B cell (primary cell): ENCODE data around the gene WDR76. TPM values are rescaled to one million over a fixed set of nuclear protein-coding genes. Genes with fewer than 3 reads are reported as not detected.
A peak's percentile ranks its signal among the peaks of the same experiment; 100 is the strongest.
"Not testable (repeated sequence)": the region's sequence is repeated elsewhere in the genome, so short reads cannot be mapped to it uniquely, and the experiment has no call there.

Source experiments
- ATAC-seq: fragments of 200-7000 bp; cut with Tn5 transposase; one replicate; pipeline ENCODE4 v1.10.0; 2021; ENCODE audit warnings: low read depth, mild to moderate bottlenecking, moderate number of reproducible peaks, moderate library complexity
- CTCF ChIA-PET: fragments of 350-600 bp; sonication (Branson Sonifier 250); formaldehyde crosslinking; loops from one replicate; lab custom pipeline; 2021; ENCODE audit warnings: antibody characterized with exemption, inconsistent platforms; lab: Charles Lee
- POLR2A ChIA-PET: fragments of 350-600 bp; sonication (Branson Sonifier 250); formaldehyde crosslinking; loops from one replicate; lab custom pipeline; 2021; ENCODE audit warnings: antibody characterized with exemption; lab: Charles Lee
- DNase-seq: peaks from one replicate; pipeline ENCODE4 v3.0.0; 2013
- H2AFZ ChIP-seq: 2 replicates; pipeline ENCODE4 v1.6.1; 2012; ENCODE audit warnings: mild to moderate bottlenecking, low read depth, low read length; ENCODE audit not compliant: insufficient read depth, poor library complexity, severe bottlenecking
- H3K27ac ChIP-seq, 2 donors: 1 replicate in 1 of 2; 2 replicates in 1 of 2; pipeline ENCODE4 v1.5.1; 2012 to 2013; ENCODE audit warnings: low read length in 2 of 2, mild to moderate bottlenecking in 2 of 2, moderate library complexity in 1 of 2
- H3K27me3 ChIP-seq, 4 experiments: fragments of 200-600 bp in 1 of 4; sonication (generic) in 1 of 4; replicated peaks in 1 of 4; 1 replicate in 2 of 4; 2 replicates in 2 of 4; pipeline versions ENCODE4 v1.6.1 to v1.7.0; 2013 to 2016; ENCODE audit warnings: low read length in 3 of 4, mild to moderate bottlenecking in 2 of 4, mixed read lengths in 1 of 4, moderate library complexity in 1 of 4; ENCODE audit not compliant: insufficient read depth in 4 of 4, control insufficient read depth in 3 of 4; ENCODE audit errors: control extremely low read depth in 1 of 4
- H3K36me3 ChIP-seq, 2 experiments: replicated peaks in 1 of 2; 1 replicate in 1 of 2; 2 replicates in 1 of 2; pipeline versions ENCODE4 v1.6.1 to v1.7.1; 2013; ENCODE audit warnings: low read length in 1 of 2; ENCODE audit not compliant: insufficient read depth in 2 of 2, control insufficient read depth in 1 of 2; ENCODE audit errors: control extremely low read depth in 1 of 2, extremely low read depth in 1 of 2
- H3K4me1 ChIP-seq, 2 donors: fragments of 200-600 bp in 1 of 2; sonication (generic) in 1 of 2; 1 replicate in 1 of 2; 2 replicates in 1 of 2; pipeline versions ENCODE4 v1.5.1 to v1.6.1; 2013 to 2017; ENCODE audit warnings: low read length in 2 of 2; ENCODE audit not compliant: control insufficient read depth in 2 of 2, insufficient read depth in 2 of 2
- H3K4me2 ChIP-seq: replicated peaks from 2 replicates; pipeline ENCODE3; 2012; ENCODE audit warnings: mild to moderate bottlenecking, low read depth, low read length; ENCODE audit not compliant: poor library complexity, severe bottlenecking
- H3K4me3 ChIP-seq, 5 experiments: fragments of 200-600 bp in 1 of 5; sonication (generic) in 1 of 5; 1 replicate in 3 of 5; 2 replicates in 2 of 5; pipeline versions ENCODE4 v1.5.1 to v1.7.0; 2011 to 2016; ENCODE audit warnings: low read length in 4 of 5, mild to moderate bottlenecking in 4 of 5, low read depth in 2 of 5, control low read depth in 1 of 5, moderate library complexity in 1 of 5; ENCODE audit not compliant: insufficient read depth in 1 of 5; ENCODE audit errors: control extremely low read depth in 1 of 5, extremely low read depth in 1 of 5
- H3K79me2 ChIP-seq: fragments of 200-600 bp; sonication (generic); one replicate; pipeline ENCODE4 v1.6.0; 2016; ENCODE audit warnings: low read length; ENCODE audit not compliant: control insufficient read depth, insufficient read depth
- H3K9ac ChIP-seq: fragments of 200-600 bp; sonication (generic); 2 replicates; pipeline ENCODE4 v1.6.1; 2017; ENCODE audit warnings: mild to moderate bottlenecking, low read length, moderate library complexity
- H3K9me3 ChIP-seq, 3 donors: one replicate each; pipeline versions ENCODE4 v1.6.1 to v1.7.1; 2013; ENCODE audit warnings: low read length in 2 of 3; ENCODE audit not compliant: control insufficient read depth in 2 of 3, insufficient read depth in 1 of 3; ENCODE audit errors: control extremely low read depth in 1 of 3
- H4K20me1 ChIP-seq: 2 replicates; pipeline ENCODE4 v1.6.0; 2012; ENCODE audit warnings: mild to moderate bottlenecking, low read length; ENCODE audit not compliant: insufficient read depth, control insufficient read depth, poor library complexity, severe bottlenecking
- H3K27ac Mint-ChIP-seq: one replicate; pipeline ENCODE4 v1.8.0; 2021; ENCODE audit warnings: mixed read lengths
- H3K27me3 Mint-ChIP-seq: one replicate; pipeline ENCODE4 v1.8.0; 2021; ENCODE audit warnings: mixed read lengths
- H3K4me1 Mint-ChIP-seq: one replicate; pipeline ENCODE4 v1.8.0; 2021; ENCODE audit warnings: mixed read lengths
- H3K4me3 Mint-ChIP-seq: one replicate; pipeline ENCODE4 v1.8.0; 2021; ENCODE audit warnings: mixed read lengths
- H3K9me3 Mint-ChIP-seq: one replicate; pipeline ENCODE4 v1.8.0; 2022; ENCODE audit warnings: mixed read lengths; ENCODE audit not compliant: insufficient read depth
- CTCF ChIP-seq: fragments of 200-600 bp; IDR thresholded peaks from one replicate; pipeline ENCODE4 v1.8.0; 2022; ENCODE audit warnings: antibody characterized with exemption, mild to moderate bottlenecking
- EZH2 ChIP-seq: IDR thresholded peaks from 2 replicates; pipeline ENCODE4 v1.6.1; 2012; ENCODE audit warnings: borderline replicate concordance, low read depth, mild to moderate bottlenecking, moderate library complexity, low read length; ENCODE audit not compliant: insufficient read depth, poor library complexity, severe bottlenecking
- WGBS: methylation state at CpG from one replicate; pipeline ENCODE4 v1.1.5; 2013; ENCODE audit warnings: missing lambda C conversion rate; ENCODE audit not compliant: insufficient coverage; 5-methylcytosine and 5-hydroxymethylcytosine counted together
- intact Hi-C: fragments of 100-400 bp; cut with micrococcal nuclease; formaldehyde crosslinking; loops from one replicate; pipeline ENCODE4 v1.10.0; 2022
- polyA plus RNA-seq: library from polyadenylated mRNA; depleted of rRNA; stranded (reverse); fragments of >200 nt; gene quantifications from 2 replicates; pipeline ENCODE4 v1.2.3, GENCODE V29; 2012
- total RNA-seq, 2 donors: library from RNA; stranded (reverse); fragments of 120-200 nt in 1 of 2; gene quantifications; 1 replicate in 1 of 2; 2 replicates in 1 of 2; pipeline versions ENCODE4 v1.2.3 to v1.2.4, GENCODE V29; 2013 to 2022

The WDR76 gene
- total and polyA plus RNA-seq, 2 donors (not counting 1 experiment from before 2014, with no cell fraction given) = 1.9 to 12.7 TPM

- POLR2A ChIA-PET = interaction anchor here (0.5 to 1.3 kb wide), 9 partner anchors 12 to 80 kb away, joined by 3 to 11 read pairs (median 6); partner anchors contain the start of genes ELL3, HYPK and SERINC4
- peak within 1 kb of the TSS; percentile 98 for H3K27ac Mint-ChIP-seq
- peak within 1 kb of the TSS; percentile 99 for H3K4me3 Mint-ChIP-seq
- peak within 1 kb of the TSS; percentile 94 to 95 for H3K27ac ChIP-seq
- H3K27me3 Mint-ChIP-seq = no peaks in the 10 kb centered on the region
- H3K36me3 ChIP-seq = peaks cover 1 to 3% of the 10 kb centered on the region in 2 experiments
- no peaks in the 10 kb centered on the region for H3K9me3 Mint-ChIP-seq
- peak within 1 kb of the TSS; percentile 98 for H3K9ac ChIP-seq
- intact Hi-C loops = loop anchor here (1.0 to 5.0 kb wide), 8 partner anchors 15 to 713 kb away; partner anchors contain the start of genes CTDSPL2, EIF3J, ELL3 and HYPK
- ATAC-seq = peak; percentile 84
- no peaks in the 10 kb centered on the region for H3K27me3 ChIP-seq
- TF ChIP-seq EZH2 (no peak), CTCF (no peak)
- CTCF ChIA-PET = interaction anchor here (0.8 to 1.8 kb wide), 7 partner anchors 15 to 68 kb away, joined by 3 to 6 read pairs (median 5); partner anchors contain the start of genes ELL3, HYPK and SERINC4
- peak within 1 kb of the TSS; percentile 89 for H3K4me2 ChIP-seq
- H3K4me1 Mint-ChIP-seq = peaks cover 57% of the 10 kb centered on the region
- peaks cover 25 to 43% of the 10 kb centered on the region in 2 donors for H3K4me1 ChIP-seq
- peak within 1 kb of the TSS; percentile 68 to 100 (median 98) for H3K4me3 ChIP-seq
- peaks cover 73% of the 10 kb centered on the region for H3K79me2 ChIP-seq
- no peaks in the 10 kb centered on the region for H3K9me3 ChIP-seq
- DNase-seq = peak; percentile 97
- H4K20me1 ChIP-seq = peaks cover 4% of the 10 kb centered on the region
- 4% methylated on average over 43 of the region's 46 CpGs for WGBS
- H2AFZ ChIP-seq = peak within 1 kb of the TSS; percentile 90
Observed at GRCh38 chr15:43824302-43825246, 2.2 kb upstream of the WDR76 start, which contains the start of gene MFAP1. Gene MFAP1 (minus strand): TSS chr15:43824690. CDS start chr15:43824569, 121 bp downstream.

GRCh38 chr15:43825305-43825704, 1.5 kb upstream of the WDR76 start:
- not testable (repeated sequence) for H3K9ac ChIP-seq, ATAC-seq, H3K4me3 Mint-ChIP-seq, H3K9me3 ChIP-seq, H3K27ac ChIP-seq, DNase-seq, H3K27ac Mint-ChIP-seq, H3K27me3 Mint-ChIP-seq, H4K20me1 ChIP-seq, H2AFZ ChIP-seq, H3K4me3 ChIP-seq, H3K27me3 ChIP-seq, H3K36me3 ChIP-seq, H3K9me3 Mint-ChIP-seq
- H3K4me1 Mint-ChIP-seq = peaks cover 60% of the 10 kb centered on the region
- intact Hi-C loops = loop anchor here (2.0 to 5.0 kb wide), 3 partner anchors 75 to 712 kb away; partner anchors contain the start of genes CTDSPL2 and EIF3J
- peak overlapping the region; percentile 89 for H3K4me2 ChIP-seq
- POLR2A ChIA-PET = interaction anchor here (1.3 kb wide), 2 partner anchors 16 to 49 kb away, joined by 9 read pairs; partner anchors contain the start of gene ELL3
- 100% methylated on average over 8 of the region's 11 CpGs for WGBS
- peaks cover 25 to 50% of the 10 kb centered on the region in 2 donors for H3K4me1 ChIP-seq
- H3K79me2 ChIP-seq = peaks cover 71% of the 10 kb centered on the region
- CTCF ChIA-PET = interaction anchor here (1.0 to 1.8 kb wide), 6 partner anchors 16 to 68 kb away, joined by 3 to 6 read pairs (median 6); partner anchors contain the start of genes HYPK and SERINC4
